Neural progenitor cell (in vitro differentiated cells): Measurements from ENCODE around the gene KCTD4. TPM values are rescaled to one million over a fixed set of nuclear protein-coding genes. Genes with fewer than 3 reads are reported as not detected.

Experiments used
- DNase-seq: peaks from one replicate; pipeline ENCODE4 v3.0.0-alpha.2; 2016; ENCODE audit warnings: low spot score
- H2AFZ ChIP-seq: fragments of 200-600 bp; sonication (generic); replicated peaks from 2 replicates; pipeline ENCODE4 v1.6.1; 2016; ENCODE audit warnings: antibody characterized with exemption
- H3F3A ChIP-seq: fragments of 200-600 bp; sonication (generic); 2 replicates; pipeline ENCODE4 v1.6.1; 2016; ENCODE audit warnings: antibody characterized with exemption, low read depth
- H3K27ac ChIP-seq: fragments of 200-600 bp; sonication (generic); 2 replicates; pipeline ENCODE4 v1.5.1; 2016; ENCODE audit warnings: mild to moderate bottlenecking
- H3K27me3 ChIP-seq: fragments of 200-600 bp; sonication (generic); 2 replicates; pipeline ENCODE4 v1.6.1; 2016; ENCODE audit warnings: mild to moderate bottlenecking, moderate library complexity
- H3K36me3 ChIP-seq: fragments of 200-600 bp; sonication (generic); 2 replicates; pipeline ENCODE4 v1.5.1; 2016
- H3K4me1 ChIP-seq: fragments of 200-600 bp; sonication (generic); 2 replicates; pipeline ENCODE4 v1.6.1; 2016; ENCODE audit warnings: mixed run types
- H3K4me2 ChIP-seq: fragments of 200-600 bp; sonication (generic); 2 replicates; pipeline ENCODE4 v1.6.1; 2016
- H3K4me3 ChIP-seq: fragments of 200-600 bp; sonication (generic); 2 replicates; pipeline ENCODE4 v1.5.1; 2016
- H3K79me2 ChIP-seq: fragments of 200-600 bp; sonication (generic); 2 replicates; pipeline ENCODE4 v1.6.1; 2016; ENCODE audit warnings: low read depth
- H3K9ac ChIP-seq: fragments of 200-600 bp; sonication (generic); 2 replicates; pipeline ENCODE4 v1.6.1; 2016
- H3K9me3 ChIP-seq: fragments of 200-600 bp; sonication (generic); 2 replicates; pipeline ENCODE4 v1.5.1; 2016; ENCODE audit warnings: low read depth
- H4K20me1 ChIP-seq: fragments of 200-600 bp; sonication (generic); 2 replicates; pipeline ENCODE4 v1.6.1; 2016; ENCODE audit warnings: low read depth
- H3K27ac Mint-ChIP-seq: 3 replicates; pipeline ENCODE4 v1.8.0; 2021; ENCODE audit warnings: mixed read lengths
- H3K27me3 Mint-ChIP-seq: 2 replicates; pipeline ENCODE4 v1.8.0; 2022; ENCODE audit warnings: low read depth, mild to moderate bottlenecking, inconsistent platforms, moderate library complexity, mixed read lengths; ENCODE audit not compliant: insufficient read depth
- H3K36me3 Mint-ChIP-seq: 3 replicates; pipeline ENCODE4 v1.8.0; 2021; ENCODE audit warnings: mixed read lengths
- H3K4me1 Mint-ChIP-seq: 3 replicates; pipeline ENCODE4 v1.8.0; 2021; ENCODE audit warnings: mixed read lengths
- H3K4me3 Mint-ChIP-seq: 3 replicates; pipeline ENCODE4 v1.8.0; 2021; ENCODE audit warnings: mild to moderate bottlenecking, moderate library complexity, mixed read lengths
- H3K9me3 Mint-ChIP-seq: 3 replicates; pipeline ENCODE4 v1.8.0; 2020; ENCODE audit warnings: mixed read lengths
- EZH2 ChIP-seq: fragments of 200-600 bp; sonication (generic); IDR thresholded peaks from 2 replicates; pipeline ENCODE4 v1.6.1; 2017; ENCODE audit warnings: antibody characterized with exemption, mild to moderate bottlenecking, moderate library complexity
- EZH2phosphoT487 ChIP-seq: fragments of 200-600 bp; sonication (generic); IDR thresholded peaks from 2 replicates; pipeline ENCODE4 v1.6.1; 2017; ENCODE audit warnings: antibody characterized with exemption
- total RNA-seq: library from RNA; depleted of rRNA; stranded (reverse); fragments of >200 nt; gene quantifications from 2 replicates; pipeline ENCODE4 v1.2.3, GENCODE V29; 2015; ENCODE audit warnings: low replicate concordance
- TF ChIP-seq, protein P1 (sequence below): fragments of 200-600 bp; sonication (generic); IDR thresholded peaks from 2 replicates; pipeline ENCODE4 v1.5.1; 2017; ENCODE audit warnings: antibody characterized with exemption, mild to moderate bottlenecking

Gene KCTD4
- total RNA-seq, 1 donor from 2014 or later = not detected

DNA sequence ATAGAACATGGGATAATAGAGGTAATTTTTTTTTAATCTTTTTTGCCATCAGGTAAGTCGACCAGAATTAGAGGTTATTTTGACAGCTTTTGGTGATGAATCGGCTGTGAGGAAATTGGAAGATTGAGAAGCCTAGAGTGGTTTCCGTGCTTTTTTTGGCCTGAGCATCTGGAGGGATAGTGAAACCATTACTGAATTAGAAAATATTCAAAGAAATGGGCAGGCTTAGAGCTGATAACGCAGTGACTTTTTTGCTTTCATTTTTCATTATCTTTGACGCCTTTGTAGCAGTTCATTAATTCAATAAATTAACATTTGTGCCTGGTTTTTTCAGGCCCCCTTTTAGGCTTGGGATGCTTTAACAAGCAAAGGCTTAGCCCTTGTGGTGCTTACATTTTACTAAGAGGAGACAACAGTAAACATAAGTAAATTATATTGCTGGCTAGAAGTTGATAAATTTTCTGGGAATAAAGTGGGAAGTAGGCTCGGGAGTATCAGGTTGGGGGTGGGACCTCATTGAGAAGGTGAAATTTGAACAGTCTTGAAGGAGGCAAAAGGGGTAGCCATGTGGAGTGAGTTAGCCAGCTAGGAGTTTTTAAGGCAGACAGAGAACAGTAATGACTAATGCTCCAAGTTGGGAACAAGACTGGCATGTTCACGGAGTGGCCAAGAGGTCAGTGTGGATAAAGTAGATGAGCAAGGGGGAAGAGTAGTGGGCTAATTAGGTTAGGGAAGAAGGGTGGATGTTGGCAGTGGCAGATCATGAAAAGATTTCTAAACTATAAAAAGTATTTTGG lies 44.1 kb downstream of the KCTD4 start:
- Mint-ChIP-seq H3K4me3 (no peak overlapping the region), H3K27ac (no peak overlapping the region), H3K4me1 (no peaks in the 10 kb centered on the region), H3K27me3 (no peaks in the 10 kb centered on the region), H3K9me3 (no peaks in the 10 kb centered on the region), H3K36me3 (peaks cover 22% of the 10 kb centered on the region)
- Histone ChIP-seq H3K9me3 (no peaks in the 10 kb centered on the region), H4K20me1 (no peaks in the 10 kb centered on the region), H3K4me3 (no peak overlapping the region), H3F3A (no peaks in the 10 kb centered on the region), H3K79me2 (no peaks in the 10 kb centered on the region), H3K4me1 (no peaks in the 10 kb centered on the region), H3K9ac (no peak overlapping the region), H2AFZ (no peak overlapping the region), H3K4me2 (no peak overlapping the region), H3K36me3 (peaks cover 7% of the 10 kb centered on the region), H3K27me3 (no peaks in the 10 kb centered on the region), H3K27ac (no peak overlapping the region)
- TF ChIP-seq, protein P1, sequence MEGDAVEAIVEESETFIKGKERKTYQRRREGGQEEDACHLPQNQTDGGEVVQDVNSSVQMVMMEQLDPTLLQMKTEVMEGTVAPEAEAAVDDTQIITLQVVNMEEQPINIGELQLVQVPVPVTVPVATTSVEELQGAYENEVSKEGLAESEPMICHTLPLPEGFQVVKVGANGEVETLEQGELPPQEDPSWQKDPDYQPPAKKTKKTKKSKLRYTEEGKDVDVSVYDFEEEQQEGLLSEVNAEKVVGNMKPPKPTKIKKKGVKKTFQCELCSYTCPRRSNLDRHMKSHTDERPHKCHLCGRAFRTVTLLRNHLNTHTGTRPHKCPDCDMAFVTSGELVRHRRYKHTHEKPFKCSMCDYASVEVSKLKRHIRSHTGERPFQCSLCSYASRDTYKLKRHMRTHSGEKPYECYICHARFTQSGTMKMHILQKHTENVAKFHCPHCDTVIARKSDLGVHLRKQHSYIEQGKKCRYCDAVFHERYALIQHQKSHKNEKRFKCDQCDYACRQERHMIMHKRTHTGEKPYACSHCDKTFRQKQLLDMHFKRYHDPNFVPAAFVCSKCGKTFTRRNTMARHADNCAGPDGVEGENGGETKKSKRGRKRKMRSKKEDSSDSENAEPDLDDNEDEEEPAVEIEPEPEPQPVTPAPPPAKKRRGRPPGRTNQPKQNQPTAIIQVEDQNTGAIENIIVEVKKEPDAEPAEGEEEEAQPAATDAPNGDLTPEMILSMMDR = no peak
- TF ChIP-seq EZH2phosphoT487 (no peak), EZH2 (no peak)
- no peak for DNase-seq

DNA sequence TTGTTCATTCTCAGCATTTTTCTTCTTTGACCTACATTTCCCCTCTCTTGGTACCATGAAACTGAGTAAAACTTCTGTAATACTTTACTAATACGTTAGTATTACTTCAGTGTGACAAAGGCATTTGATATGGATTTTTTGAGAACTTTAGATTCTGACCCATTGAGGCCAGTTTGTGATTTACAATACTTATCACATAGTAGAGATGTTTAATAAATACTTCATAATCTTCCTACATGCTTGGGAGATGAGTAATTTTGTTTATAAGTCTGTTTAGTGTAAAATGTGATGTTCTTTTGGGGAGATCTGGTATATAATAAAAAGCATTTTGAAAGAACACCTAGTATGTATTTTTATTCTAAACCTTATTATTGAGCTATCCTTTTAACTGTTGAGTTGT lies 50.9 kb downstream of the KCTD4 start:
- Histone ChIP-seq H3K36me3 (peaks cover 7% of the 10 kb centered on the region), H3K27me3 (no peaks in the 10 kb centered on the region), H3K4me3 (no peak overlapping the region), H4K20me1 (no peaks in the 10 kb centered on the region), H3K79me2 (peaks cover 48% of the 10 kb centered on the region), H3K9me3 (no peaks in the 10 kb centered on the region), H3K4me2 (no peak overlapping the region), H2AFZ (no peak overlapping the region), H3K27ac (no peak overlapping the region), H3F3A (no peaks in the 10 kb centered on the region), H3K9ac (no peak overlapping the region), H3K4me1 (no peaks in the 10 kb centered on the region)
- H3K4me1 Mint-ChIP-seq = no peaks in the 10 kb centered on the region
- no peak overlapping the region for H3K27ac Mint-ChIP-seq
- H3K4me3 Mint-ChIP-seq = no peak overlapping the region
- H3K9me3 Mint-ChIP-seq = no peaks in the 10 kb centered on the region
- TF ChIP-seq, protein P1 = no peak
- TF ChIP-seq EZH2 (no peak), EZH2phosphoT487 (no peak)
- no peaks in the 10 kb centered on the region for H3K27me3 Mint-ChIP-seq
- DNase-seq = no peak
- peaks cover 7% of the 10 kb centered on the region for H3K36me3 Mint-ChIP-seq

DNA sequence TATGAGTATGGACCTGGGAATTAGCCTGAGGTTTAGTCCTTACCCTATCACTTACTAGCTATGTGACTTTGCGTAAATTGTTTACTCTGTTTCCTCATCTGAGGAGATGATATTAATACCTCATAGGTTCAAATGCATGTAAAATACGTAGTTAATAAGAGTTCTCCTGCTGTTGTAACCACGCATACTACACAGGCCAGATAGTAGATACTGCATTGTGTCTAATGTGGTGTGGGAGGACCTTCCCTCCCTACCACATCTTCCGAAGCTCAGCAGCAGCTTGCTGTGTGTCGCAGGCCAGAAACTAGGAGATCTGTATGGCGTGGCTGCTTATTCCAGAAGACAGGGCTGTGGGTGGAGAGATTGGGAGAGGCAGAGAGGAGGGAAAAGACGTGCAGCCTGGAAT lies 57.5 kb downstream of the KCTD4 start:
- H4K20me1 ChIP-seq = peaks cover 18% of the 10 kb centered on the region
- peaks cover under 1% of the 10 kb centered on the region for H3K36me3 Mint-ChIP-seq
- peaks cover 9% of the 10 kb centered on the region for H3K4me1 Mint-ChIP-seq
- no peaks in the 10 kb centered on the region for H3K27me3 Mint-ChIP-seq
- no peak for TF ChIP-seq EZH2phosphoT487
- TF ChIP-seq, protein P1 = no peak
- TF ChIP-seq EZH2 = no peak
- peaks cover 89% of the 10 kb centered on the region for H3K79me2 ChIP-seq
- H3K4me3 Mint-ChIP-seq = no peak overlapping the region
- H3K36me3 ChIP-seq = no peaks in the 10 kb centered on the region
- no peaks in the 10 kb centered on the region for H3F3A ChIP-seq
- H3K9me3 Mint-ChIP-seq = no peaks in the 10 kb centered on the region
- peak overlapping the region; percentile 84 for H3K27ac Mint-ChIP-seq
- no peak overlapping the region for H3K4me2 ChIP-seq
- no peak overlapping the region for H3K9ac ChIP-seq
- H3K27ac ChIP-seq = no peak overlapping the region
- H3K4me3 ChIP-seq = no peak overlapping the region
- no peak overlapping the region for H2AFZ ChIP-seq
- no peaks in the 10 kb centered on the region for H3K9me3 ChIP-seq
- peaks cover 6% of the 10 kb centered on the region for H3K4me1 ChIP-seq
- H3K27me3 ChIP-seq = no peaks in the 10 kb centered on the region
- no peak for DNase-seq

Other genes starting within 250 kb of the KCTD4 start
- 6.0 and 12.9 TPM in 2 replicates for gene NUFIP1, start 211.6 kb downstream of the KCTD4 start, total RNA-seq
- gene GPALPP1, start 211.5 kb downstream of the KCTD4 start, total RNA-seq = 47.5 and 70.7 TPM in 2 replicates
- 33.7 and 54.1 TPM in 2 replicates for gene GTF2F2, start 80.5 kb downstream of the KCTD4 start, total RNA-seq
- gene TPT1, start 140.1 kb upstream of the KCTD4 start, total RNA-seq = 3,253 and 4,951 TPM in 2 replicates
- gene SLC25A30, start 217.3 kb upstream of the KCTD4 start, total RNA-seq = 5.3 and 6.8 TPM in 2 replicates